ENCODE results near the gene PNPLA3.
A peak's percentile ranks its signal among the peaks of the same experiment; 100 is the strongest.

The PNPLA3 gene

DNA sequence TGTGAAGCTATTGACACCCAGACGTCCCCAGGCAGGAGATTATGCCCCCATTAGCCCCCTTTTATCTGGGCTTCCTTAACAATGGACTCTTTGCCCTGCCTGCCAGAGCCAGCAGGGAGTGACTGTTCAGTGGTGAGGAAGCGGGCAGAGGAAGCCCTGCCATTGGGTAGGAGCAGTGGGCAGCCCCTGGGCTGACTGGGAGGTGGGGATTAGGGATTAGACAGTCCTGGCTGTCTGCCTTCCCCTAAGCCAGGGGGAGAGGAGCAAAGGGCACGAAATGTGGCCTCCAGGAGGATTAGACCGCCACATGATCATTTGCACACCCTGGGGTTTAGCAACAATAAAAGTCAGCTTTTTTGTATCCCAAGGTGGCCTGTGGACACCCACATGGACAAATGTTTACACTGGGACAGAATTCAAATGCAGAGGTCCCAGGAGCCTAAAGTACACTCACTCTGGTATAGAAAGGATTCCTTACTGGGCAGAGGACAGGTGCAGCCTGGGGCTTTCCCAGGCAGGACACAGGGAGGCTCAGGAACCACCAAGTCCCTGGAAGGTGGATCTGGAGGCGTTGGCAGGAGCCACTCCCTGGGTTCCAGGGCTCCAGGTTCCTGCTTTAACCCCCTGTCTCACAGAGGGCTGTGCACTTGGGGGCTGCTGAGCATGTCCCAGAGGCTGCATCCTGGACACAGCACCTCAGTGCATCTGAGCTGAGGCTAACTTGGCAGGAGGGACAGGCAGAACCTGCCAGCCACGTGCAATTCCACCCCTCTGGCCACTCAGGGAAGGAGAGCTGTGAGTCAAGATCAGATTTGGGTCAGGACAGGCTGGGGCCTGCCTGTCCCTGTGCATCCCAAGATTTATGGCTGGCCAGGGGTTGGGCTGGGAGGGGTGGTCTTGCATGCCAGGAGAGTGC is 2.1 kb downstream of the PNPLA3 start:
- peak; percentile 29 for DNase-seq (ENCODE audit: low spot score)

DNA sequence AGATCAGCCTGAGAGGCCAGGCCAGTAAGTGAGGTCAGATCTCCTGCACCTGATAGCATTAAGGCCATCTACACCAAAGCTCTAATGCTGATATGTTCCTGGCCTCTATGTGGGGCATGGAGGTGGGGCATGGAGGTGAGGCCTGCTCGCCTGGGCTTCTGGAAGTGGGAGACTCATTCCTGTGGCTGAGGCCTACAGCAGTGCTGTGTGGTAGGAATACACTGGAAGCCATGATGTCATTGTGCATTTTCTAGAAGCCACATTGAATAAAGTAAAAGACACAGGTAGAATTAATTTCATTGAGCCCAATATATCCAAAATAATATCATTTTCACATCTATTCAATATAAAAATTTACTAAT is 2.7 kb downstream of the PNPLA3 start:
- DNase-seq (ENCODE audit: low spot score), result no peak

DNA sequence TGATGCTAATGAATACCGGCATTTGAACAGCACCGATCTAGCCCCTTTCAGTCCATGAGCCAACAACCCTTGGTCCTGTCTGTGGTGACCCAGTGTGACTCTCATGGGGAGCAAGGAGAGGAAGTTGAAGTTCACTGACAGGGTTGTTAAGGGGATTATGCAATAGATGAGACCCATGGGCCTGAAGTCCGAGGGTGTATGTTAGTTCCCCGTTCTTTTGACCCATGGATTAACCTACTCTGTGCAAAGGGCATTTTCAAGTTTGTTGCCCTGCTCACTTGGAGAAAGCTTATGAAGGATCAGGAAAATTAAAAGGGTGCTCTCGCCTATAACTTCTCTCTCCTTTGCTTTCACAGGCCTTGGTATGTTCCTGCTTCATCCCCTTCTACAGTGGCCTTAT is 4.9 kb downstream of the PNPLA3 start:
- DNase-seq (ENCODE audit: low spot score), result no peak

DNA sequence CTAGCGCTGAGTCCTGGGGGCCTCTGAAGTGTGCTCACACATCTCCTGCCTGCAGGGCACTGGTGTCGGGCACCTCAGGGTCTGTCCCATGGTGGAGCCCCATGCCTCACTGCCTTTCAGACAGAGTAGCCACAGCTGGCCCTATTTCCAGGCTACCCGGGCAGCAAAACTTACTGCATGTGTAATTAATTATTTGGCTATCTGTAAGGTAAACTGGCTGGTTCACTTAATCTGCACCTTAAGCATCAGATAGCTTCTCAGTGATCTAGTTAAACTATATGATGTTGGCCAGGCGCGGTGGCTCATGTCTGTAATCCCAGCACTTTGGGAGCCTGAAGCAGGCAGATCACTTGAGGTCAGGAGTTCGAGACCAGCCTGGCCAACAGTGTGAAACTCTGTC is 5.3 kb downstream of the PNPLA3 start:
- DNase-seq (ENCODE audit: low spot score), result no peak

DNA sequence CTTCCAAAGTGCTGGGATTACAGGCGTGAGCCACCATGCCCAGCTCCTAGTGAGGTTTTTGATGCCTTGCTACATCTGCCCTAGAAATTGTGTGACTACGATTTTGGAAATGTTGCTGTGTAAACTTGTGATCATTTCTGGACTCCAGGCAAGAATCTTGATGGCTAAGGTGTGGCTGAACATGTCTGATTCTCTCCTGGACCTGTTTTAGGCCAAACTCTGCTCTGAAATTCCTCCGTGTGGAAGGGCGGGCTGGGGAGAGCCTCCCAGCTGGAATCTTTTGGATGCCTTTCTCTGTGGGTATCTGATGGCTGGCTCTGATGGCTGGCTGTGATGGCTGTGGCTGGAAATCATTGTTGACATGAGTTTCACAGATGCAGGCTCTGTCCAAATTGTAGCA is 8.2 kb downstream of the PNPLA3 start:
- no peak for DNase-seq (ENCODE audit: low spot score)

DNA sequence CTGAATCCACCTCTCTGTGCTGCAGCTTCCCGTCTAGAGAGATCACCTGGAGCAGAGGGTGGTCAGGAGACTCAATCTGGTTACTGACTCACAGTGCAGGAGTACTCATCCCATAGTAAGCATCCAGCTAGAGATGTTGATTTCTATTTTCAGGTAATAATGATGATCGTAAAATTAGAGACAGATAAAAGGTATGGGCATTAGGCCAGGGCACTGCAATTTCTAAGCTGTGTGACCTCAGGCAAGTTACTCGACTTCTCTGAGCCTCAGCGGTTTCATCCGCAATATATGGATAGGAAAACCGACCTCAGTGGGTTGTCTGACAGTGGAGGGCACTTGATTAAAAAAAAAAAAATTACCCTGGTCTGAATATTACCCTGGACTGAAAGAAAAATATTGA is 17.8 kb downstream of the PNPLA3 start:
- DNase-seq (ENCODE audit: low spot score), result no peak

DNA sequence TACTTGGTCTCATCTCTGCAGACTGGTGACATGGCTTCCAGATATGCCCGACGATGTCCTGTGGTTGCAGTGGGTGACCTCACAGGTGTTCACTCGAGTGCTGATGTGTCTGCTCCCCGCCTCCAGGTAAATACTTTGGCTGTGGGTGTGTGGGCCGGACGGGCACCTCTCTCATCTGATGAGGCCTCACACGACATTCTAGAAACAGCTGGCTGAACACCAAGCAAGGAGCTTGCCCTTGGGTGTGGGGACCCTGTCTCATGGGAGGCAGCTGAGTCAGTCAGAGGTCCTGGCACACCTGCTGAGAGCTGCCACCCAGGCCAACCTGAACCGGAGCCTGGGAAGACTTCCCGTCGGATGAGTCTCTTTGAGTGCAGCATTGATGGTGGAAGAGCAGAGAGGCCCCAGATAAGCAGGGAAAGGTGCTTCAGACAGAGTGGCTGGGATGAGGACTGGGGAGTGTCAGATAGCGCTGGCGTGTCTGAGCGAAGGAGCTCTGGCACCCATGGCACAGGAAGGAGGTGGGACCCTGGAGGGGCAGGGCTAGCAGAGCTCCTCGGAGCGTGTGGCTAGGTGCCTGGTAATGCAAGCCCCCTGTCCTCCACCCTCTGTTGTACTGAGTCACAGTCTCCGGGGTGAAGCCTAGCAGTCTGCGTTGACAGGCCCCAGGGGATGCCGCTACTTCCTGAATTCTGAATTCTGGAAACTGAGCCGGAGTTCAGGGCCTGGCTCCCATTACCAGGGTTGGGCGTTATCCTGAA is 21.2 kb downstream of the PNPLA3 start:
- DNase-seq (ENCODE audit: low spot score), result peak; percentile 30

DNA sequence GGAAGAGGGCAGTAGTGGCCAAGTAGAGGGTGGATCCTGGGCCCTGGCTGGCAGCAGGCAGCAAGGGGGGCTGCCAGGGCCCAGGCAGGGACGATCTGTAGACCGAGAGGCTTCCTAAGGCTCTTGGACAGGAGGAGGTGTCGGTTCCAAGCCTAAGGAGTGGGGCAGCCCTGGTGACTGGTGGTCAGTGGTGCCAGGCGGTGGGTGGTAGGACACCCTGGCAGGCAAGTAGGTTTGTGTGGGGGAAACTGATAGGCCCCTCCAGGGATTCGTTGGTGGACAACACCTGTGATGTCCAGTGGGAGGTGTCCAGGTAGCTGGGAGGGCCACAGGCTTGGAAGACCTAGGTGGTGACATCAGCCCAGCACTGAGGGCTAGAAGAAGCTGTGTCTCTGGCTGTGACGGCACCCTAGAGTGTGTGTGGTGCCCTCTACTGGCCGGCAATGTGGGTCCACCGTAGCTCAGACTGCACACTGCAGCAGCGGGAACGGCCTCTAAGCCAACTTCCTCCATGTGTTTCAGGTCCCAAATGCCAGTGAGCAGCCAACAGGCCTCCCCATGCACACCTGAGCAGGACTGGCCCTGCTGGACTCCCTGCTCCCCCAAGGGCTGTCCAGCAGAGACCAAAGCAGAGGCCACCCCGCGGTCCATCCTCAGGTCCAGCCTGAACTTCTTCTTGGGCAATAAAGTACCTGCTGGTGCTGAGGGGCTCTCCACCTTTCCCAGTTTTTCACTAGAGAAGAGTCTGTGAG is 22.2 kb downstream of the PNPLA3 start:
- peak; percentile 73 for DNase-seq (ENCODE audit: low spot score)

DNA sequence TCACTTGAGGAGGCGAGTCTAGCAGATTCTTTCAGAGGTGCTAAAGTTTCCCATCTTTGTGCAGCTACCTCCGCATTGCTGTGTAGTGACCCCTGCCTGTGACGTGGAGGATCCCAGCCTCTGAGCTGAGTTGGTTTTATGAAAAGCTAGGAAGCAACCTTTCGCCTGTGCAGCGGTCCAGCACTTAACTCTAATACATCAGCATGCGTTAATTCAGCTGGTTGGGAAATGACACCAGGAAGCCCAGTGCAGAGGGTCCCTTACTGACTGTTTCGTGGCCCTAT is 22.7 kb downstream of the PNPLA3 start:
- peak; percentile 57 for DNase-seq (ENCODE audit: low spot score)

DNA sequence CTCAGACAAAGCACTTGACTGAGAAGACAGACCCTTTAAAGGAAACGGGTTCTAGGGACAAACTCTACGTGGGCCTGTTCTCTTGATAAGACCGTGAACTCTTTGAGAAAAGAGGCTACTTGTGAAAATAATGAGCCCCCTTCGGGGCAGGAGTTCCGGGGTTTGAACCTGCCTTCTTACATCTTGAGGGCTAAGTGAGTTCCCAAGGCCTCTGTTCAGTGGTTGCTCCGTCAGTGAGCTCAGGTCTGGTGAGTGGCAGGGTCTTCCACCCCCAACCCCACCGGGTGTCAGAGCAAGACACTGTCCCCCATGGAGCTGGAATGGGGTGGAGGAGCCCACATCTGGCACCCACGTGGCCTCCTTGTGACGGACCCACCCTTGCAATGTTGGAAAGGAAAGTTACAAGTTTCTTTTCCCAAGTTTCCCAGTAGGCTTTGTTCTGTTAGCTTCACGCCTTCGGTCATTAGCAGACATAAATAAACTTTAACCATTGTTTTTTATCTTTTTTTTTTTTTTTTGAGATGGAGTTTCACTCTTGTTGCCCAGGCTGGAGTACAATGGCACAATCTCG is 25.3 kb downstream of the PNPLA3 start:
- DNase-seq (ENCODE audit: low spot score), result no peak

DNA sequence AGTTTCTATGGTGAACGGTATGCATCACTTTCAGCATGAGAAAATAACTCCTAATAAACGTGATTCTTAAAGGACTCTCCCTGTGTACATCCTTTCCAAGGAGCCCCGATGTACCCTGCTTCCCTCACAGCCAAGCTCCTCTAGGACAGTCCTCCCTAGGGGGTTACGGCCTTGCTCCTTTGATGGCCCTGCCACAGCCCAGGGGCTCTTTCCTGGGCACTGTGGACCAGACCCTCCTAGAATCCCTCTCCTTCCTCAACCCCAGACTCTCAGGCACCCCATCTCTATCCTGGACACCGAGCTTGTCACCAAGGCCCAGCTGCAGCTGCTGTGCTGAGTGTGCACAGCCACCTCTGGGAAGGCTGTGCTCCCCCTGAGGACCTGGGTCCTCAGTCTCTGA is 27.8 kb downstream of the PNPLA3 start:
- DNase-seq (ENCODE audit: low spot score), result no peak

DNA sequence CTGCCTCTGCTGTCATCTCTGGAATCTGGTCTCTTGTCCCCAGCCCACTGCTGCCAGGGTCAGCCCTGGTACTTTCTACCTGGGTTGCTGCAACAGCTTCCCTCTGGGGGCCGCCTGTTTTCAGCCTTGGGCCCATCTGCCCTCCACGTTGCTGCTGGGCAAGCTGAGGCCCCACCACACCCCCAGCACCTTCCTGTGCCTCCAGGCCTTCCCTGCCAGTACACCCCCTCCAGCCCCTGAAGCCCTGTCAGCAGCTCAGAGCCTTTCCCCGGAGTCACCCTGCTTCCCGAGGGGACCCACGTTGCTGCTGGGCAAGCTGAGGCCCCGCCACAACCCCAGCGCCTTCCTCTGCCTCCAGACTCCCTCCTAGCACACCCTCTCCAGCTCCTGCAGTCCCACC is 28.4 kb downstream of the PNPLA3 start:
- DNase-seq (ENCODE audit: low spot score), result no peak

DNA sequence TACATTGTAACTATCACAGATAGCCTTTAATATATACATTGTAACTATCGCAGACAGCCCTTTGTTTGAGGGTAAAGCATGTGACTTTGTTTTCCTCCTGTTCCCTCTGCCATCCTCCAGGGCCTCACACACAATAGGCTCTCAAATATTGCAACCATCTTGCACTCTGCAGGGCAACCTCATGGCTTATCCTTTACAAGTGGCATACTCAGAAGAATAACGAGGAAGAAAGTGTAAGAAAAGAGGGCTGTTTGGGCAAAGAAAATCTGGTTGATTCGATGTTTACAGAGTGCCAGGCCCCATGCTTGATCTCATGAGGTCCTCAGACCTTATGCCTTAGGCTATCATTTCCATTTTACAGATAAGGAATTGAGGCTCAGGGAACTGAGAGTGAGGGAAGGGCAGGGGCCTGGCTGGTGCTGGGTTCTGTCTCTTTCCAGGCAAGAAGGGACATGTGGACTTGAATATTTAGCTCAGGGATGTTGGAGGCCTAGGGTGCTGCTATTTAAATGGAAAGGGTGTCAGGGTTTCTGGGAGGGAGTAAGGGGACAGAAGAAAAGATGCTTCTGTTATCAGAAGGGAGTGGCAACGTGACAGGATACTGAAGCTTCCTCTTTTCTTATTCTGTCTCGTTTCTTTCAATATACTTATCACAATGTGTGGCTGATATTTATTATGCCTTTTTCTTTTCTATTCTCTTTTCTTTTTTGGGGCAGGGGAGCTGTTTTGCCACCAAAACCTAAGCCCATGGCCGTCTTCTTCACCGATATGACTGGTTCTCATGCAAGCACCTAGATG is 30.6 kb downstream of the PNPLA3 start:
- DNase-seq (ENCODE audit: low spot score), result no peak

DNA sequence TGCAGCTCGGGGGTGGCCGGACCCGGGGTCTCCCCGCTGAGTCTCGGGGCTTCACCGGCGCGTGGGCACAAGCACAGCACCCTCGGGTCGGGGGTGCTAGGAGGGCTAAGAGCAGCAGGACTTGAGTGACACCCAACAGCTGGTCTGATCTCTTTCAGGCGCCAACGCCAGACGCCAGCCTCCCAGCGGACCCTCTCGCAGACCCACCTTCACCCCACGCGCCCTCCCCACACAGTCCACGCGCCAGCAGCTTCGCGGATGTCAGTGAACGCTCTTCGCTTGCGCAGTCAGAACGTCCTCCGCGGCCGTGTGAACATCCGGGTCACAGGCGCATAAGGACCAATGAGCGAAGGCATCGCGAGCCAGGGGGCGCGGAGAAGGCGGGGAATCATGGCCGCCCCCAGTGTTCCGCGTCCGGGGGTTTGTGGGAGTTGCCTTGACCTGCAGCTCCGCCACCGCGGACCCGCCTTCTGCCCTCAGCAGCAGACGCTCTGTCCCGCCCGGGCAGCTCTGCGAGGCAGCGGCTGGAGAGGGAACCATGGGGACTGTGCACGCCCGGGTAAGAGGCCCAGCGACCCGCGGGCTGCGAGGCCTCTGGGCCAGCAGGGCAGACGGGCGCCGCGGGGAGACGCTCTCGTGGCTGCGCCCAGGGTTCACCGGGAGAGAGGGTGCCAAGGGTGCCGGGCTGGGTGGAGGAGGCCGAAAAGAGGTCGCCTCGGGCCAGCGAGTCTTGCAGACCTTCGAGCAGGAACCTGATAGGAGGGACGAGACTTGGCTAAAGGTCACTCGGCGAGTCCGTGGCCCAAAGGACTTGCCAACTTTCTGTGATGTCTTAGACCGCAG is 31.7 kb downstream of the PNPLA3 start, which contains the start of gene SAMM50:
Gene SAMM50, plus strand, starts transcription at position 403 of the 843 bp plus-strand sequence. Its CDS starts 136 bp downstream, at position 539.
- peak; percentile 89 for DNase-seq (ENCODE audit: low spot score)

DNA sequence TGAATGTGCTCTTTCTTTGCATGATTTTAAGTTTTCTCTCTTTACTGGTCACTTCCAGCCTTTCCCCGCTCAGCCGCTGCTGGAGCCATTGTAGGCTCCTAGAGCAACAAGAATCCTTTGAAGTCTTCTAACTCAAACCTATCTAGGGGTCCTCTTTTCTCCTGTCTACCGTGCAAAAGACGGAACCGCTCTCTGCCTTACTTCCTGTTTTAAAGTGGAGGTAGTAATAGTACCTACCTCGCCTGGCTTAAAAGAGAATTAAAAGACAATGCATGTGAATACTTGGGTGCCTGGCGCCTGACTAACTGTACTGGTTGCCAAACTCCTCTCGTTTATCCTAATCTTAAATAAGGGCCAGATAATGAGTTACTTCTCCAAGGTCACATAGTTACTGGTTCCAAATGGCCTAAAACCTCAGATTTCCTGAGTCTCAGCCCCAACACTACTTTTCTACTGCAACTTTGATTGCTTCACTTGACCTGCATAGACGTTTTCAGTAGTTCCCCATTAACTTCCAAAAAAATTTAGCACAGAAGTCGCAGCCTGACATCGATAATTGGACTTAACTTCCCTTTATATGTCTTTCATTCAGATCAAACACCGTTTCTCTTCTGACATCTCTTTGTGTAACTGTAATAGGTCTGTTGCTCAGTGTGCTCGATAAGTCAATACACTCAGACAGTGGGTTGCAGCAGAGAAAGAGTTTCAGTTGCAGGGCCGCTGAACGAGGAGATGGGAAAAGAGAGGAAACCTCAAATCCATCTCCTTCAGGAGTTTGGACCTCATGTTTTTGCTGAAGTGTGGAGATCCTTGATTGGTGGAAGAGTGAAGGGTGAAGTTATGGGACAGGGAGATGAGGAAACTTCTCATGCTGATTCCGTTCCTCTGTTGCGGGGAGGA is 32.5 kb downstream of the PNPLA3 start:
- peak; percentile 17 for DNase-seq (ENCODE audit: low spot score)

DNA sequence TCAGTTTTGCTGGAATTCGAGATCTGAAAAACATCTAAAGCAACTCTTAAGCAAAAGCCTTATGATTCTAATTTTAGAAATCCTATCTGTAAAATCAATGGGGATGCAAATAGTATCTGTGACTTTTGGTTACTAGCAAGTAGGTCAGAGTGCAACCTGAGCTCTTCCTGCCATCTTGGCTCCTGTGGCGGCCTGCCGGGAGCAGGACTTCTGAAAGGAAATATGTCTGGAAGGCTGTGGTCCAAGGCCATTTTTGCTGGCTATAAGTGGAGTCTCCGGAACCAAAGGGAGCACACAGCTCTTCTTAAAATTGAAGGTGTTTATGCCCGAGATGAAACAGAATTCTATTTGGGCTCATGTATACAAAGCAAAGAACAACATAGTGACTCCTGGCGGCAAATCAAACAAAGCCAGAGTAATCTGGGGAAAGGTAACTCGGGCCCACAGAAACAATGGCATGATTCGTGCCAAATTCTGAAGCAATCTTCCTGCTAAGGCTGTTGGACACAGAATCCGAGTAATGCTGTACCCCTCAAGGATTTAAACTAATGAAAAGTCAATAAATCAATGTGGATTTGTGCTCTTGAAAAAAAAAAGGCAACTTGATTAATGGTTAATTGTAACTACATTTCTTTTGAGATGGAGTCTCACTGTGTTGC is 33.3 kb downstream of the PNPLA3 start:
- no peak for DNase-seq (ENCODE audit: low spot score)

DNA sequence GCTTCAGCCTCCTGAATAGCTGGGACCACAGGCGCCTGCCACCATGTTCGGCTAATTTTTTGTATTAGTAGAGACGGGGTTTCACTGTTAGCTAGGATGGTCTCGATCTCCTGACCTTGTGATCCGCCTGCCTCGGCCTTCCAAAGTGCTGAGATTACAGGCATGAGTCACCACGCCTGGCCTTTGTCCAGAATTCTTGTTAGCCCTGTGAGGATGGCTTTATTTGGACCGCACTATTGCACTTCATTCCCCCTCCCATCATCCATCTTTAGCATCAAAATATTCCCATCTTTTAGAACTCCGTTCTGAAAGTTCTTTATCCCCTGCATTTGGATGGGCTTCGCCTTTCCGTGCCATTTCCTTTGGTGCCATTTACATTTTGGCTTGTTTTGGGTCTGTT is 34.3 kb downstream of the PNPLA3 start:
- DNase-seq (ENCODE audit: low spot score), result no peak

DNA sequence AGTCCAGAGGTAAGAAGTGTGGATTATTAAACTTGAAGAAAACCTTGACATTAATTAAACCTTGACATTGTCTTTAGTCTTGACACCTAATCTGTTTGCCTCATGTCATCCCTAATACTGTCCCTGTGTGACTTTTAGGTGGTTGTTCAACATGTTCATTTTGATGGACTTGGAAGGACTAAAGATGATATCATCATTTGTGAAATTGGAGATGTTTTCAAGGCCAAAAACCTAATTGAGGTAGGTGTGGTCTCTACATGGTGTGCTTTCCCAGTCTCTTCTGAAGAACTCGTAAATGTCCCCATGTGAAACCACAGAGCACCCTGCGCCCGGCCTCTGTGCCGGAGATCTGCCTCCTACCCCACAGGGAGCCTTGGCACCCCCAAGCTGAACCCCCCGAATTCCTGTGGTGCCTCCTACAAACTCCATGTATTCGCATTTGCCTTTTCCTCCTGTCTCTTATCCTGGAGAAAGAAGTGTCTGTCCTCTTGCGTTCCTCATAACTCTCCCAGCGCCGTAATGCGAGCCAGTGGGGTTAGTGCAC is 40.8 kb downstream of the PNPLA3 start:
- no peak for DNase-seq (ENCODE audit: low spot score)

DNA sequence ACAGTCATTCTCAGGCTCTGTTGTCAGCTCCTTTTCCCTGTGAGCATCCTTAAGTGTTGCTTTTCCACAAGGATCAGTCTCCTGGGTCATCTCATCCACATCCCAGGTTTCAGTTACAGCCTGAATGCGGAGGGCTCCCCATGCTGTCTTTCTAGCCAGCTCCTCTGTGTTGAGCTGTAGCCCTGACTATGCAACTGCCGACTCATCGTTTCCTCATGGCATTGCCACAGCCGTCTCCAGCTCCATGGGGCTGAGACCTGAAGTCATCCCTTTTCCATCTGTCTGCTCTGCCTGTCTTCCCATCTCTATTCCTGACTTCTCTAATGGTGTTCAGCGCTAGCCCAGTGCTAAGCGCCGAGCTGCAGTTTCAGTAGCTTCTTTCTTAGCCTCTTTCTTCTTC is 43.5 kb downstream of the PNPLA3 start:
- DNase-seq (ENCODE audit: low spot score), result no peak

Data from kidney tubule cell (primary cell).